Stimulated activated CD4-positive, alpha-beta T cell treated with anti-CD3 and anti-CD28 coated beads, Interleukin-12 subunit alpha, Interleukin-12 subunit beta, amount 100 ng/mL, for 48 hours (primary cell): ENCODE measurements around the gene EFCAB8.
"Not testable (repeated sequence)": the region's sequence is repeated elsewhere in the genome, so short reads cannot be mapped to it uniquely, and the experiment has no call there.

Experiments
- DNase-seq, 3 donors: peaks; one replicate each; pipeline ENCODE4 v3.0.0-alpha.2; 2020; ENCODE audit warnings: low read depth in 2 of 3, low spot score in 1 of 3

EFCAB8 gene

DNA sequence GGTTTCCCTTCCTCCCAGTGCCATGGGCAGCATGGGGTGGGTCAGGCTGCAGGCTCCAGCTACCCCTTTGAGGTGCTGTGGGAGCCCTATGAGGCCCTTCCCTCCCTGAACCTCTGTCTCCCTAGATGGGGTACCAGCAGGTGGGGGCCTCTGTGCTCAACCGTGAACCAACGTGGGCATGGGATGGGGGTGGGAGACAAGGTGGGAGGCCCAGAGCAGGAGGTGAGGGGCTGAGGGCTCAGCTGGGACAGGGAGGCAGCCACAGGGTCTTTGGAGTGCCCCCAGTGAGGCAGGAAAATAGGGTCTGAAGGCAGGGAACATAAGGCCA is 112.2 kb downstream of the EFCAB8 start:
- DNase-seq: no peak

DNA sequence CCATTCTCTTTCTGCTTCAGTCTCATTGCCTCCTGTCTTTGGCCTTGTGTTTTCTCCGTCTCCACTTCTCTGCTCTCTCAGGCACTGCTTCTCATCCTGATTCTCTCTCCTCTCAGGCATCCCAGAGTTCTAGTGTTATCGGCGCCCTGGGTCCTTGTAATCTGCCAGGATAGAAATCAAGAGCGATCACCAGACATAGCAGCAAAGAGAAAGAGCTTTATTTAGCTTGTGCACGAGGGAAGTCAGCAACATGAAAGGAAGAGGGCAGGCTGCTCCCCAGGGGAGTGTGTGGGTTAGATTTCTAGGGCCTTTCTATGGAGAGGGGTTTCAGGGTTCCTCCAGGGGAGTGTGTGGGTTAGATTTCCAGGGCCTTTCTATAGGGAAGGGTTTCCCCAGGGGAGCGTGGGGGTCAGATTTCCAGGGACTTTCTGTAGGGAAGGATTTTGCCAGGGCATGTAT is 113.0 kb downstream of the EFCAB8 start:
- no peak for DNase-seq

DNA sequence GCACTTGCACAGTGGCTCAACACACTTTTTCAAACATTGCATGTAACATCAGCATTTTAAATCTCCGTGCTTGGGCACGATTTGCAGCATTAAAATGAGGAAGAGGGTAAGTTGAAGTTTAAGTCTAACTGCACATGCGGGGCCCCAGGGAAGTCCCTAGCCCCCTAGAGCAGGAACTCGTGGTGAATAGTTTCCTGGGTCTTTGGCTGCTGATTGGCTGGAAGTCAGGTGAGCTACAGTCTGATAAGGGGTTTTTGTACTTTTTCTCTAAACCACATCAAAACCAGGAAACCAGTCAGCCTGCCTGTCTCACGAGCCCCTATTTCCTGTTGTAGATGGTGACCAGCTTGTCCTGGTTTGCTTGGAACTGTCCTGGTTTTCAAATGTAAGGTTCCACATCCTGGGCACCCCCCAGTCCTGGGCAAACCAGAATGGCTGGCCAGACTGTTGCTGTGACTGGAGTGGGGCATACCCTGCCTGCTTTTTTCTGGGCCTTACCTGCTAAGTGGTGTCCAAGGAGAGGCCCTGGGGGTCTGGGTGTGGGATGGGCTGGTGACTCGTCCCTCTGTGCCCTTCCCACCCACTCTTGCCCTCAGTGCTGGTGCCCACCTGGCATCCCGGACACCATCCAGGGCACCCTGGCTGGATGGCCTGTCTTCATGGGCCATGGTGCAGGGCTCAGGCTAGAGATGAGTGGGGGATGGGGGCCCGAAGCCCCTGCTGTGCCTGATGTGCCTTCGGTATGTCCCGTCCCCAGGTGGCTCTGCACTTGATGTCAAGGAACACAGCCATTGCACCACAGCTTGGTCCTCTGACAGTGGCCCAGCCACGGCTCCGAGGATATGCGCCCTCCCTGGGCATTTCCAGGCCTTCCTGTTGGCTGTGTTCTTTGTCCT is 113.7 kb downstream of the EFCAB8 start:
- DNase-seq: peak; percentile 64 to 68 (median 67)

DNA sequence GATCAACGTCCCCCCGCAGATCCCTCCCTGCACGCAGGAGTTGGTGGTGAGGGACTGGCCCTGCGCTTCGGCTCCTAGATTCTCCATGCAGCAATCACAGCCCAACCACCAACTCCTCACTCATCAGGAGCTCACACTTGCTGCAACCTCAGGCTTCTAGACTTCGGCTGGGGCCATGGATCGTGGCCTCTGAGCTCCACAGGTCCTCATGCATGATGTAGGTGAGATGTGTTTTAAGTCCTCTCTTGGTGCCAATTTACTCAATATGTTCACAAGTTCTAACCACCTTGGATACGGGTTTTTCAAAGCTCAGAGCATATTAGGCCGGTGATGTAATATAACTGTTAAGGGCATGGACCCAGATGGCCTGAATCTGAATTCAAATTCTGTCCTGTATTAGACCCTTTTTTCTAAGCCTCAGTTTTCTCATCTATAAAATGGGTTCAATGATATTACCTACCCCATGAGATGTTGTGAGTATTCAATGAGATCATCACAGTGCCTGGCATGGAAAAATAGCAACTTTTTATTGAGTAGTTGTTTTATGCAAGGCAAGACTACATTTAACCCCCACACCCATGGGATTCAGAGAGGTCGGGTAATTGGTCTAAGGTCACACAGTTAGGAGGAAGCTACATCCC is 114.5 kb downstream of the EFCAB8 start:
- no peak for DNase-seq

DNA sequence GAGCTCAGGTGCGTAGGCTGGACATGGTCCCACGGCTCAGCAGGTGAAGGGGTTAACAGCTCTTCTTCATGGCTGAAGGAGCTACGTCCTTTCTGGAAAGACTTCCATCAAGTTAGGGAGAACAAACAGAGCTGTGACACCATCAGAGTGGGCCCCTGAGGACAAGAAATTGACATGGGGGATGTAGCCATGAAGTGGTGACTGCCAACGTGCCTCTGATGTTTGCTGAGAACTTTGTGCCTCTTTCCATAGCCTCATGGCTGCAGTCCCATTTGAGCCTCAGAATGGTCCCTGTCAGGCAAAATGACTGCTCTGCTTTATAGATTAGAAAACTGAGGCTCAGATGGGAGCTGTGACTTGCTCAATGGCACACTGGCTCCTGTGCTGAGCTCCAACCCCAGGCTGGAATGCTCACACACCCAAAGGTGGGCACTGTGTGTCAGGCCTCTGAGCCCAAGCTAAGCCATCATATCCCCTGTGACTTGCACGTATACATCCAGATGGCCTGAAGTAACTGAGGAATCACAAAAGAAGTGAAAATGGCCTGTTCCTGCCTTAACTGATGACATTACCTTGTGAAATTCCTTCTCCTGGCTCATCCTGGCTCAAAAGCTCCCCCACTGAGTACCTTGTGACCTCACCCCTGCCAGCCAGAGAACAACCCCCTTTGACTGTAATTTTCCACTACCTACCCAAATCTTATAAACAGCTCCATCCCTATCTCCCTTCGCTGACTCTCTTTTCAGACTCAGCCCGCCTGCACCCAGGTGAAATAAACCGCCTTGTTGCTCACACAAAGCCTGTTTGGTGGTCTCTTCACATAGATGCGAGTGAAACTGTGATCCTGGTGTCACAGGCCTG is 115.7 kb downstream of the EFCAB8 start:
- DNase-seq: not testable (repeated sequence)

DNA sequence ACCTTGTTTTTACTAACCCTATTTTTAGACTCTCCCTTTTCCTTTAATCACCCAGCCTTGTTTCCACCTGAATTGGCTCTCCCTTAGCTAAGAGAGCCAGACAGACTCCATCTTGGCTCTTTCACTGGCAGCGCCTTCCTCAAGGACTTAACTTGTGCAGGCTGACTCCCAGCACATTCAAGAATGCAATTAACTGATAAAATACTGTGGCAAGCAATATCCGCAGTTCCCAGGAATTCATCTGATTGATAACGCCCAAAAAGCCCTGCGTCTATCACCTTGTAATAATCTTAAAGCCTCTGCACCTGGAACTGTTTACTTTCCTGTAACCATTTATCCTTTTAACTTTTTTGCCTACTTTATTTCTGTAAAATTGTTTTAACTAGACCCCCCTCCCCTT is 116.4 kb downstream of the EFCAB8 start:
- not testable (repeated sequence) for DNase-seq

DNA sequence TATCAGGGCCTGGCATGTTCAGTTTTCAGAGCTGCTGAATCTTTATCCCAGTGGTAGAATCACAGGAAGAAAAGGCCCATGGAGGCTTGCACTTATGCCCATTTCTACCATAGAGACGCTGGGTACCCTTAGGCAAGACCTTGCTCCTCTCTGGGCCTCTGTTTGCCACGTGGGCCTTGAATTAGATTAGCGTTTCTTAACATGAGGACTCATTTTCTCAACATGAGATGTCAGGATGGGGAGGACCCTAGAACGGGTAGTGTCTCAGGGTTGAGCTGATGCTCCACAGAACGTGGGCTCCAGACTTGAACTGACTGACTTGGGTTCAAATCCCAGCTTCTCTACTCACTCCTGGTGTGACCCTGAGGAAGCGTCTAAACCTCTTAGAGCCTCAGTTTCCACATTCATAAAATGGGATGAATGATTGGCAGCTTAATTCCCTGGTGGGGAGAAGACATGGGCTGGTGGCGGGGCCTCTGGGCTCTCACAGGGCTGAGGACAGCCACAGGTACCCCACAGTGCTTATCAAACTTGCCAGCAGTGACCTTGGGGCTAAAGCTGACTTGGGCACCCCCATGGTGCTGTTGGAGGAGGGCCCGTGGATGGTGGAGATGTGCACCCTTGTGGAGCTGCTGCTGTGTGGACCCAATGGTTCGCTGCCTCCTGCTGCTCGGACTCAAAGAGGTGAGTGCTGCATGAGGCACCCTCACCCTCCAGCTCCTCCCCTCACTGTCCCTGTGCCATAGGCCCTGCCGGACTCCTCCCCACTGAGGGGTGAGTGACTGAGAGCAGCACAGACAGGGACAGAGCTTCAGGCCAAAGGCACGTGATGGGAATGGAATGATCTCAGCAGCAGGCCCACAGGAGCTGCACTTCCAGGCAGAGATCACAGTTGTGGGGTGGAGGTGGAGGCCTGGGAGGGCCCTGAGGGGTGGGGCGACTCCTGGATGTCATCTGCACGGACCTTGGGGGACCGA is 117.3 kb downstream of the EFCAB8 start:
- no peak for DNase-seq

DNA sequence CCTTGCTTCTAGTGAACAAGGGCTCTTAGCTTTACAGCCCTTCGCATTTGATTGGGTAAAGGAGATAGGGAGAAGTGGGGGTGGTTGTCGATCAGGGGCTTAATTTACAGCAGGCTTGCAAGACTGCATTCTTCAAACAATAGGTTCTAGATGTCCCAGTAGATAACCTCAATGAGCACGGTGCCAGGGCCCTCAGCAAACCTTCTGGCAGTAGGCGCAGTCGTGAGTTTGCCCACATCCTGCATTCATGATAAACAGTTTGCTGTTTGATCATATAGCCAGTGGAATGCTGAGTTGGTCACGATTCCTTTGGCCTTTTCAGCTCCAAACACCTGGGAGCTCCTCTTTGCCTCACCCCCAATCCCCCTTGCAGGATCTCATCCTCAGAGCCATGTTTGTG is 118.0 kb downstream of the EFCAB8 start:
- no peak for DNase-seq

DNA sequence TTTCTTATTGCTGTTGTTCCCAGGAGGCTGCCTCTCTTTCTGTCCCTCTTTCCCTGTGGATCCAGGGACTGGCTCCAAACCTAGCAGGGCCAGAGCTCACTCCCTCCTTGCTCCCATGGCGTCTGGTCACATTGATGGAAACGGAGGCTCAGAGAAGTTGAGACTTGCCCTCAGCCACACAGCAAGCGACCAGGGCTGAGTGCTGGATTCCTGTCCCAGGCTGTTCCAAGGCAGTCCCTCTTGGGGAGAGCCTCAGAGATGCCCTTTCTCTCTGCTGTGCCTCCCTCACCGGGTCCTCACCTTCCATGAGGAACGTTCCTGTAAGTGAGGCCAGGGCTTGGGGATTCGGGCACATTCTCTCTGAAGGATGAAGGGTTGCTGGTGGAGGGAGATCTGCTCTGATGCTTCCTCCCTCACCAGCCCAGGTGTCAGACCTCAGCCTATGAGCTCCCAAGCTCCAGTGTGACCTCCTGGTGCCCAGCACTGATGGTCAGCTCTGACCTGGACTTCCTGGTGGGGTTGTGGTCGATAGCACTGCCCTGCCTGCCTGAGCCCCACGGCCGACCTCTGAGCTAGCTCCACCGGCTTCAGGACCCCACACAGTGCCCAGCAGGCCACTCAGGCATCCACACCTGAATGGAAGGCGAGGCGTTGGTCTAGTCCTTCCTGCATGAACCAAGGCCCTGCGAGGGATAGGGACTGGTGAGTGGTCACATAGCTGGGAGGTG is 118.7 kb downstream of the EFCAB8 start:
- DNase-seq: no peak

DNA sequence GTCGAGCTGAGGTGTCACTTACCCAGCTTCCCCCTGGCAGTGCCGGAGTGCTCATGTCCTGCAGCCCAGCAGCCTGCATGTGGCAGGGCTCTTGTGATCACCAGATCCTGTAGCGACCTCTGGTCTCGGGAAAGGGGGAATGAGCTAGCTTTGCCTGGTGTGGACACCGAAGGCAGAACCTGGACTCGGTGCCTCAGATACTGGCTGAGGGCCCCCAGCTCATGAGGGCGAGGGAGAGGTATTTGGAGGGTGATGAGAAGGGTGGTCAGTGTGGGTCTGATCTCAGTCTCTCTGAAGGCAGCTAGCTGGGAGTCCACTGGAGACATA is 119.2 kb downstream of the EFCAB8 start:
- no peak for DNase-seq

DNA sequence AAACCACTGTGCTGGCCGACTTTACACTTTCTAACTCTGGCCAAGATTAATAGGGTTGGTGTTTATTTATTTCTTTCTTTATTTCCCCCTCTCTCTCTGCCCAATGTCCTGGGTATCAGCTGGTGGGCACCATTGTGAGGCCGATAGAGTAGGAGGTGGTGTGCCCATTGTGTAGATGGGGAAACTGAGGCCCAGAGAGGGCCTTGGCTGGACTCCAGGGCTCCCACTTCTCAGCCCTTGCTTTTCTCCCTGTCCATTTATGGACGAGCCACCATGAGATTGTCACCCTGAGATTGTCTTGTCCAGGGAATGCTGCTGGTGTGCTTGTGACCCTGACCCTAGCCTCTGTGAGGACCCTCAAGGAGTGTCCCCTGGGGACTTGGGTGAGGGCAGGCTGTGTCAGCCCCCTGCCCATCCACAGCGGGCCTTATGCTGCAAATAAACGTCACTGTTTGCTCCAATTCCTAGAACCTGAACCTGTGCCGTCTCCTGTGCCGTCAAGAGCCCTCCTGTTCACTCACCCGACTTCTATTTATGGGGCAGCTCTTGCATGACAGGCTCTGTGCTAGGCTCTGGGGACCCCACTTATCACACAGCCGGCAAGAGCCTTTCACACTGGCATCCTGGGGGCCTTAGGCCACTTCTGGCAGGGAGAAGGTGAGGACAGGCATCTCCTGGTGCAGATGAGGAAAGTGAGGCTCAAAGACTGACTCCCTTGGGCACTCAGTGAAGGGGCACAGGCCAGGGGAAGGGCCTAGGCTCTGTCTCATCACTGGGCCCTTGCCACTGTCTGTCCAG is 120.7 kb downstream of the EFCAB8 start:
- DNase-seq: no peak

DNA sequence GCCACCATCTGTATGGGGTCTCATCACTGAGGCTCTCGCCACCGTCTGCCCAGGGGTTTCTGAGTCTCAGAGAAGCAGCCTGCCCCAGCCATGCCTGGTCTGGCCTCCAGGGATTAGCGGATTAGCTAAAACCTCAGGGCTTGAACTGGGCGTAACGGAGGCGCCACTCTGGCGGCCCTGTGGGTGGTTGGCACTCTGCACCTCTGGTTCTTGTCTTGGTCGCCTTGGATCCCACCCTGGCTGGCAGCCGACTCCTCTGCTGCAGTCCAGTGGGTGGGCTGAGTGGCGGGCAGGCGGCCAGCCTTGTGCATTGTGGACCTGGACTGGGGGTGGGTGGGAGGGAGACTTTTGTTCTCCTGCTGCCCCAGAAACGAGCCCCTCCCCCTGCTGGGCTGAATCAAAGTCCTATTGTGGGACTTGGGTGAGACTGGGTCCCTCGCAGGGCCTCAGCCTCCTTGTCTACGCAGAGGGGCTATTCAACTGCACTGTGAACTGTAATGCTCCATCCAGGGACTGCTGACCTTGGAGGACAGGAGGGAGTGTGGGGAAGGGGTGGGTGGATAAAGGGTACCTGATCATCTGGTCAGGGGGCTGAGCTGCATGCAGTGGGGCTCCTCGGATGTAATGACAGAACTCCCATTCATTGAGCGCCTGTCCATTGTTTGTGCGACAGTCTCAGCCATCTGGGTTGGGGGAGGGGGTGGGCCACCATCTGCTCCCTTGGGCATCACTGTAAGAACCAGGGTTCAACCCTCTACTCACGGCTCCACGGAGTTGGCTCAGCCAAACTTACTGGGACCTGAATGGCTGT is 121.6 kb downstream of the EFCAB8 start:
- no peak for DNase-seq

DNA sequence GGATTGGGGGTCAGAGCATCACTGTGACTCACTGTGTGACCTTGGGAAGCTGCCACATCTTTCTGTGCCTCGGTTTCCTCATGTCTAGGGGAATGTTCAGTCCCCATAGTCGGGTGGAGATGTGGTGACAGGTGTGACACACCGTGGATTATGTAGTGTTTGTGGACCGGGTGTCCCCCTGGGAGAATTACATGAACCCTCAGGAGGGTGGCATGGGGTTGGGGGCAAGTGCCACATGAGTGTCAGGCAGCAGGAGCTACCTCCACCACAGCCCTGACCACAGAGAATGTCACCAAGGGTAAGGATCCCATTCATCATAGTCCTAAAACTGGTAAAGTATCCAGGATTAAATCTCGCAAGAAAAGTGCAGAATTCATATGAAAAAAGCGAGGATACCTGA is 122.3 kb downstream of the EFCAB8 start:
- DNase-seq: no peak

DNA sequence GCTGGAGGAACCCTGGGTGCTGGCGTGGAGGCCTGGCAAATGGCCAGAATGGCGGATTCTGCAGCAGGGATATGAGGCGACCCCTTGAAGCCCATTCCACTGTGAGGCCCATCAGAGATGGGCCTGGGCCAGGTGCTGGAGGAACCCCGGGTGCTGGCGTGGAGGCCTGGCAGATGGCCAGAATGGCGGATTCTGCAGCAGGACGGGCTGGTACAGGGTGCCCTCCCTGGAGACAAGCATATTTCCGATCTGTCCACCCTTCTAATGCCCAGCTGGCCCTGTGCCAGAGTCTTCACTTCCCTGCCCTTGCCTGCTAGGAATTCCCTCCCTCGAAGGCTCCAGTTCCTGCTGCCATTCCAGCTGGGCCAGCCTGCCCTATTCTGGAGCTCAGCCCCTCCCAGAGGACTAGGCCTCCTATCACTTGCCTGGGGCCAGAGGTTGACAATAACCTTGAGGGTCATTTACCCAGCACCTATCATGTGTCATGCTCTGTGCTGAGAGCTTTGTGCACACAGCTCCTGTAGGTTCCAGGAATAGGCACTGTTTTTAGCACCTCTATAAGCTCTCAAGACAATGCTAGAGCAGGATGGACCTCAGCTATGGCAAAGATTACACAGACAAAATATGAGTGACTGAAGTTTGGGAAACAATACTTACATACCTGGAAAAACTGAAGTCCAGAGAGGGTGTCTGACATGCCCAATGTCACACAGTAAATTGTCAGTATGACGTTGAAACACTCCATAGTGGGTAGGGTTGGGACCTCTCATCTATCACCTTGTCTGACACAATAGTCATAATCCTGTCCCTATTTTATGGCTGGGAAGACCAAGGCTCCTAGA is 124.1 kb downstream of the EFCAB8 start:
- DNase-seq: no peak

DNA sequence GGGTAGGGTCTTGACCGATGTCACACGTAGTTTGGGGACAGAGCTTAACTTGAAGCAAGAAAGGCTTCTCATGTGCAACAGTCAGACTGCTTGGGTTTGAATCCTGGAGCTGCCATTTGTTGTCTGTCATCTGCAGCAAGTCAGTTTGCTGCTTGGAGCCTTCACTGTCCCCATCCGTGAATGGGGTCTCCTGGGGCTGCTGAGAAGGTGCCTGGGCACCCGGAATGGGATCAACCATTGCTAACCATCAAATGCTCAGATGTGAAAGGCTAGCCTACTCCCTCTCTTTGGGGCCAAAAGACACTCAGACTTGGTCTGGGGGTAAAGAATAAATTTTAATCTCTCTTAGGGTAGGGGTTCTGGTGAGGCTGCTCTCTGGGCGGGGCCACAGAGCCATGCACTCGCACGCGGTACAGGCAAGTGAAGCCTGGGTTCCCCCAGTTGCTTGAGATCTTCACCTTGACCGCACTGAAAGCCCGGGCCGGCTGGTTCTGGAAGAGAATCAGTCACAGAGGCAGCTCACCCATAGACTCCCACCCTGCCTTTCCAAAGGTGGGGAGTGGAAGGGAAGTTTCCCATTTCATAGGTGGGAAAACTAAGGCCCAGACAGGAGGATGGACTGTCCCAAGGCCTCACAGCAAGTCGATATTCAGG is 124.9 kb downstream of the EFCAB8 start:
- DNase-seq: no peak

DNA sequence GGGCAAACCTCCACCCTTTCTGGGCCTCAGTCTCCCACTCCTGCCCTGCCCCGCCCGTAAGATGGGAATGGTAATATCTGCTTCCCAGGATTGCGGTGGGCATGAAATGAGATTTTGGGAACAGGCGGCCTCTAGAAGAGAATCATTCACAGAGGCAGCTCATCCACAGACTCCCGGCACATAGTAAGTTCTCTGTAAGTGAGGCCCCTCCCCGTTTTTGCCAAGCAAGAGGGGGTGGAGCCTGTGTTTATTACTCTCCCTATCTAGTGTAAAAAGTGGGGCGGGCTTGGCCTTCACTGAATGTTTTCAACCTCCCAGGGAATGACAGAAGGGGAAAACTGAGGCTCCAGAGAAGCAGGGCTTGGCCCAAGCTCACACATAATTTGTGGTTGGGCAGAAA is 125.5 kb downstream of the EFCAB8 start:
- DNase-seq: no peak
